Measurements from ENCODE around the gene RAB40C. TPM values are rescaled to one million over a fixed set of nuclear protein-coding genes. Genes with fewer than 3 reads are reported as not detected.

RAB40C gene
- total RNA-seq, 1 donor from 2014 or later, result 6.0 TPM

- H3K27ac ChIP-seq, result no peak overlapping the region
- H3K27me3 ChIP-seq, result peaks cover 17% of the 10 kb centered on the region
- no peaks in the 10 kb centered on the region for H3K36me3 ChIP-seq
- H3K79me2 ChIP-seq (ENCODE audit: low read depth), result peaks cover 15% of the 10 kb centered on the region
- Mint-ChIP-seq H3K27me3 (ENCODE audit: insufficient read depth, low read depth) (peaks cover 5% of the 10 kb centered on the region), H3K9me3 (no peaks in the 10 kb centered on the region), H3K4me3 (no peak overlapping the region), H3K36me3 (no peaks in the 10 kb centered on the region), H3K27ac (no peak overlapping the region), H3K4me1 (peaks cover 3% of the 10 kb centered on the region)
- no peak overlapping the region for H3K4me2 ChIP-seq
- H3K4me1 ChIP-seq, result peaks cover 15% of the 10 kb centered on the region
- H3K9ac ChIP-seq, result no peak overlapping the region
- H2AFZ ChIP-seq (replicated peaks), result no peak overlapping the region
- H3F3A ChIP-seq (ENCODE audit: low read depth), result peaks cover 27% of the 10 kb centered on the region
- TF ChIP-seq EZH2 (IDR thresholded peaks at IDR 0.05) (no peak), CTCF (IDR thresholded peaks at IDR 0.05) (no peak), EZH2phosphoT487 (IDR thresholded peaks at IDR 0.05) (no peak)
- H3K4me3 ChIP-seq, result no peak overlapping the region
- DNase-seq (ENCODE audit: low spot score), result no peak
- H4K20me1 ChIP-seq (ENCODE audit: low read depth), result peaks cover 39% of the 10 kb centered on the region
- H3K9me3 ChIP-seq (ENCODE audit: low read depth), result no peaks in the 10 kb centered on the region
These were observed 81.7 kb downstream of the RAB40C start for GRCh38 chr16:671353-672131.

- Histone ChIP-seq H3K79me2 (ENCODE audit: low read depth) (peaks cover 15% of the 10 kb centered on the region), H3F3A (ENCODE audit: low read depth) (peaks cover 25% of the 10 kb centered on the region), H3K9ac (no peak overlapping the region), H2AFZ (replicated peaks) (no peak overlapping the region), H3K4me3 (no peak overlapping the region), H4K20me1 (ENCODE audit: low read depth) (peaks cover 39% of the 10 kb centered on the region), H3K4me2 (no peak overlapping the region), H3K27ac (no peak overlapping the region), H3K36me3 (no peaks in the 10 kb centered on the region), H3K27me3 (peaks cover 17% of the 10 kb centered on the region), H3K9me3 (ENCODE audit: low read depth) (no peaks in the 10 kb centered on the region), H3K4me1 (peaks cover 15% of the 10 kb centered on the region)
- DNase-seq (ENCODE audit: low spot score), result no peak
- Mint-ChIP-seq H3K9me3 (no peaks in the 10 kb centered on the region), H3K27ac (no peak overlapping the region), H3K4me3 (no peak overlapping the region), H3K4me1 (peaks cover 3% of the 10 kb centered on the region), H3K36me3 (no peaks in the 10 kb centered on the region), H3K27me3 (ENCODE audit: insufficient read depth, low read depth) (peaks cover 5% of the 10 kb centered on the region)
- TF ChIP-seq EZH2phosphoT487 (IDR thresholded peaks at IDR 0.05) (no peak), EZH2 (IDR thresholded peaks at IDR 0.05) (no peak), CTCF (IDR thresholded peaks at IDR 0.05) (no peak)
These were observed 82.5 kb downstream of the RAB40C start for GRCh38 chr16:672371-672770.

GRCh38 chr16:672851-673250, 83.0 kb downstream of the RAB40C start:
- H3K4me1 ChIP-seq, result peaks cover 12% of the 10 kb centered on the region
- no peaks in the 10 kb centered on the region for H3K9me3 Mint-ChIP-seq
- H3K36me3 Mint-ChIP-seq, result no peaks in the 10 kb centered on the region
- TF ChIP-seq EZH2phosphoT487 (IDR thresholded peaks at IDR 0.05) (no peak), CTCF (IDR thresholded peaks at IDR 0.05) (no peak), EZH2 (IDR thresholded peaks at IDR 0.05) (no peak)
- H3K4me2 ChIP-seq, result no peak overlapping the region
- no peak for DNase-seq (ENCODE audit: low spot score)
- peaks cover 5% of the 10 kb centered on the region for H3K27me3 Mint-ChIP-seq (ENCODE audit: insufficient read depth, low read depth)
- no peak overlapping the region for H3K4me3 ChIP-seq
- no peak overlapping the region for H2AFZ ChIP-seq (replicated peaks)
- no peaks in the 10 kb centered on the region for H3K4me1 Mint-ChIP-seq
- no peaks in the 10 kb centered on the region for H3K9me3 ChIP-seq (ENCODE audit: low read depth)
- H4K20me1 ChIP-seq (ENCODE audit: low read depth), result peaks cover 39% of the 10 kb centered on the region
- H3F3A ChIP-seq (ENCODE audit: low read depth), result peaks cover 25% of the 10 kb centered on the region
- no peak overlapping the region for H3K27ac Mint-ChIP-seq
- no peak overlapping the region for H3K27ac ChIP-seq
- H3K27me3 ChIP-seq, result peaks cover 17% of the 10 kb centered on the region
- H3K79me2 ChIP-seq (ENCODE audit: low read depth), result peaks cover 15% of the 10 kb centered on the region
- no peak overlapping the region for H3K4me3 Mint-ChIP-seq
- no peak overlapping the region for H3K9ac ChIP-seq
- H3K36me3 ChIP-seq, result no peaks in the 10 kb centered on the region

Measured in neural progenitor cell (in vitro differentiated cells).